ENCODE data around the gene TET3.
A peak's percentile ranks its signal among the peaks of the same experiment; 100 is the strongest.

DNA sequence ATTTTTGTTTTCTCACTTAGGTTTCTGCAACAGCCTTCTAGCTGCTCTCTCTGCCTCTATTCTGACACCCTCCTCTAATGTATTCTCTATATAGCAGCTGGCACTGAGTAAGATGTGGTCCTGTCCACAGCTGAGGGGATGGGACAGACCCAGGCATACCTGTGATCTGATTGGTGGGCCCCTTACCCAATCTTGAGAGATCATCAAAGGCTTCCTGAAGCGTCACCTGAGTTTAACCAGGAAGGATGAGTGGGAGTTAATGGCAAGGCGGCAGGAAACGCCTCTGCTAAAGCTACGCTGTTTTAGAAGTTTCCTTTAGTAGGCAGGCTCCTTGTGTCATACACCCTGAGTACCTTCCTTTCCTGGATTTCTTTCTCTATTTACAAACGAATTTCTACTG lies 5.7 kb upstream of the TET3 start:
- TF ChIP-seq, protein P1, sequence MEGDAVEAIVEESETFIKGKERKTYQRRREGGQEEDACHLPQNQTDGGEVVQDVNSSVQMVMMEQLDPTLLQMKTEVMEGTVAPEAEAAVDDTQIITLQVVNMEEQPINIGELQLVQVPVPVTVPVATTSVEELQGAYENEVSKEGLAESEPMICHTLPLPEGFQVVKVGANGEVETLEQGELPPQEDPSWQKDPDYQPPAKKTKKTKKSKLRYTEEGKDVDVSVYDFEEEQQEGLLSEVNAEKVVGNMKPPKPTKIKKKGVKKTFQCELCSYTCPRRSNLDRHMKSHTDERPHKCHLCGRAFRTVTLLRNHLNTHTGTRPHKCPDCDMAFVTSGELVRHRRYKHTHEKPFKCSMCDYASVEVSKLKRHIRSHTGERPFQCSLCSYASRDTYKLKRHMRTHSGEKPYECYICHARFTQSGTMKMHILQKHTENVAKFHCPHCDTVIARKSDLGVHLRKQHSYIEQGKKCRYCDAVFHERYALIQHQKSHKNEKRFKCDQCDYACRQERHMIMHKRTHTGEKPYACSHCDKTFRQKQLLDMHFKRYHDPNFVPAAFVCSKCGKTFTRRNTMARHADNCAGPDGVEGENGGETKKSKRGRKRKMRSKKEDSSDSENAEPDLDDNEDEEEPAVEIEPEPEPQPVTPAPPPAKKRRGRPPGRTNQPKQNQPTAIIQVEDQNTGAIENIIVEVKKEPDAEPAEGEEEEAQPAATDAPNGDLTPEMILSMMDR (conservative IDR thresholded peaks at IDR 0.05; ENCODE audit: low read depth in 2 of 2) = no peak
- no peak for TF ChIP-seq STAT1 (IDR thresholded peaks at IDR 0.05; ENCODE audit: unreplicated experiment)
- no peak for TF ChIP-seq EZH2 (IDR thresholded peaks at IDR 0.05; ENCODE audit: low read depth, unreplicated experiment)
- TF ChIP-seq, protein P2, sequence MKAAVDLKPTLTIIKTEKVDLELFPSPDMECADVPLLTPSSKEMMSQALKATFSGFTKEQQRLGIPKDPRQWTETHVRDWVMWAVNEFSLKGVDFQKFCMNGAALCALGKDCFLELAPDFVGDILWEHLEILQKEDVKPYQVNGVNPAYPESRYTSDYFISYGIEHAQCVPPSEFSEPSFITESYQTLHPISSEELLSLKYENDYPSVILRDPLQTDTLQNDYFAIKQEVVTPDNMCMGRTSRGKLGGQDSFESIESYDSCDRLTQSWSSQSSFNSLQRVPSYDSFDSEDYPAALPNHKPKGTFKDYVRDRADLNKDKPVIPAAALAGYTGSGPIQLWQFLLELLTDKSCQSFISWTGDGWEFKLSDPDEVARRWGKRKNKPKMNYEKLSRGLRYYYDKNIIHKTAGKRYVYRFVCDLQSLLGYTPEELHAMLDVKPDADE (IDR thresholded peaks at IDR 0.05) = no peak
- peak; percentile 6; the same call in 1 of the 2 replicates for TF ChIP-seq CREB1 (CRISPR knock-in tag; IDR thresholded peaks at IDR 0.05; ENCODE audit: low read depth)
- TF ChIP-seq POLR2AphosphoS5 (IDR thresholded peaks at IDR 0.05; ENCODE audit: low read depth) = no peak
- no peak for TF ChIP-seq NANOG (IDR thresholded peaks at IDR 0.05; ENCODE audit: borderline replicate concordance)
- no peak for TF ChIP-seq ZNF114 (CRISPR knock-in tag; IDR thresholded peaks at IDR 0.05)
